ENCODE results near the gene USP12.

DNA sequence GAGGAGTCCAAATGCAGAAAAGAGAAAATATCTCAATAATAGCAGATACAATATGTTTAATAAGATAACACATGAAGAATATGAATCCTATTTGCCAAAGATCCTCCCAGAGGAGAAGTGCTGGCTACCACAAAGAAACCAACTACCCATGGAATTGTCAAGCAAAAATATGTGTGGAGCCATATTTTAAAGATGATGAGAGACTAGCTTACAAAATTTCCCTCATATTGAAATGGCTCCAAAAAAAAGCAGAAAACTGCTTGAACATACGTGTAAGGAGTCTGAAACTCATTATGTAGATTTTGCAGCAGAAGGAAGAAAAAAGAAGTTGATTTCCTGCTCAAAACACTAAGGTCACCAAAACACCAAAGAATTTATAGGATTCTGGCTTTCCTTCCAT is 94.2 kb downstream of the USP12 start:
- TF ChIP-seq, protein P1, sequence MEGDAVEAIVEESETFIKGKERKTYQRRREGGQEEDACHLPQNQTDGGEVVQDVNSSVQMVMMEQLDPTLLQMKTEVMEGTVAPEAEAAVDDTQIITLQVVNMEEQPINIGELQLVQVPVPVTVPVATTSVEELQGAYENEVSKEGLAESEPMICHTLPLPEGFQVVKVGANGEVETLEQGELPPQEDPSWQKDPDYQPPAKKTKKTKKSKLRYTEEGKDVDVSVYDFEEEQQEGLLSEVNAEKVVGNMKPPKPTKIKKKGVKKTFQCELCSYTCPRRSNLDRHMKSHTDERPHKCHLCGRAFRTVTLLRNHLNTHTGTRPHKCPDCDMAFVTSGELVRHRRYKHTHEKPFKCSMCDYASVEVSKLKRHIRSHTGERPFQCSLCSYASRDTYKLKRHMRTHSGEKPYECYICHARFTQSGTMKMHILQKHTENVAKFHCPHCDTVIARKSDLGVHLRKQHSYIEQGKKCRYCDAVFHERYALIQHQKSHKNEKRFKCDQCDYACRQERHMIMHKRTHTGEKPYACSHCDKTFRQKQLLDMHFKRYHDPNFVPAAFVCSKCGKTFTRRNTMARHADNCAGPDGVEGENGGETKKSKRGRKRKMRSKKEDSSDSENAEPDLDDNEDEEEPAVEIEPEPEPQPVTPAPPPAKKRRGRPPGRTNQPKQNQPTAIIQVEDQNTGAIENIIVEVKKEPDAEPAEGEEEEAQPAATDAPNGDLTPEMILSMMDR (IDR thresholded peaks at IDR 0.05): no peak
- TF ChIP-seq POLR2A (IDR thresholded peaks at IDR 0.05): no peak

Data from Peyer's patch (tissue), 4 donors.